22Rv1 (cell line): Measurements from ENCODE around the gene C4orf50.

Experiments
- ZFX ChIP-seq: fragments of 450-650 bp; IDR thresholded peaks from 2 replicates; pipeline ENCODE4 v1.6.1; 2017; ENCODE audit warnings: antibody characterized with exemption, borderline replicate concordance
- TF ChIP-seq, protein P1 (sequence below): fragments of 450-650 bp; IDR thresholded peaks from 2 replicates; pipeline ENCODE4 v1.5.1; 2017; ENCODE audit warnings: mild to moderate bottlenecking

DNA sequence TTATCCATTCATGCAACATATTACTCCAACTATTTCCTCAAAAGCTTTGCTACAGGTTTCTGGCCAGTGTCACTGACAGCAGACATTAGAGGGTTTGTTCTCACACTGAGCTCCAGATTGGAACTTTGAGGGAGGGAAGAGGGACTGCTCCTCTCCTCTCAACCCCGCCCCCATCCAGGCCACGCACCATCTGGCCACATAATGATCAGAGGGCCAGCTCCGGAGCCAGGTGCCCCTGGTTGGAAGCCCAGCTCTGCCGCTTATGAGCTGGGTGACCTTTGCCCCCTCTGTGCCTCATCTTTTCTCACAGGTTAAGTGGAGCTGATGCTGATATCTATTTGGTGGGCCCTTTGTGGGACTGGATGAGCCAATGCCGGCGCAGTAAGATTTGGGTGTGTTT is 55.8 kb downstream of the C4orf50 start:
- TF ChIP-seq, protein P1, sequence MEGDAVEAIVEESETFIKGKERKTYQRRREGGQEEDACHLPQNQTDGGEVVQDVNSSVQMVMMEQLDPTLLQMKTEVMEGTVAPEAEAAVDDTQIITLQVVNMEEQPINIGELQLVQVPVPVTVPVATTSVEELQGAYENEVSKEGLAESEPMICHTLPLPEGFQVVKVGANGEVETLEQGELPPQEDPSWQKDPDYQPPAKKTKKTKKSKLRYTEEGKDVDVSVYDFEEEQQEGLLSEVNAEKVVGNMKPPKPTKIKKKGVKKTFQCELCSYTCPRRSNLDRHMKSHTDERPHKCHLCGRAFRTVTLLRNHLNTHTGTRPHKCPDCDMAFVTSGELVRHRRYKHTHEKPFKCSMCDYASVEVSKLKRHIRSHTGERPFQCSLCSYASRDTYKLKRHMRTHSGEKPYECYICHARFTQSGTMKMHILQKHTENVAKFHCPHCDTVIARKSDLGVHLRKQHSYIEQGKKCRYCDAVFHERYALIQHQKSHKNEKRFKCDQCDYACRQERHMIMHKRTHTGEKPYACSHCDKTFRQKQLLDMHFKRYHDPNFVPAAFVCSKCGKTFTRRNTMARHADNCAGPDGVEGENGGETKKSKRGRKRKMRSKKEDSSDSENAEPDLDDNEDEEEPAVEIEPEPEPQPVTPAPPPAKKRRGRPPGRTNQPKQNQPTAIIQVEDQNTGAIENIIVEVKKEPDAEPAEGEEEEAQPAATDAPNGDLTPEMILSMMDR: no peak
- no peak for TF ChIP-seq ZFX
